BJ (cell line): ENCODE data around the gene ATCAY. TPM values are rescaled to one million over a fixed set of nuclear protein-coding genes. Genes with fewer than 3 reads are reported as not detected.

Experiments
- CTCF ChIA-PET: fragments of 350-600 bp; formaldehyde crosslinking; extraction: SDS; loops from one replicate; lab custom pipeline; 2021; ENCODE audit warnings: antibody characterized with exemption, inconsistent platforms; lab: Yijun Ruan, JAX
- POLR2A ChIA-PET: fragments of 300-600 bp; sonication (Branson Sonifier 250); formaldehyde crosslinking; extraction: SDS; loops from one replicate; lab custom pipeline; 2021; ENCODE audit warnings: antibody characterized with exemption; lab: Charles Lee
- DNase-seq: peaks from one replicate; pipeline ENCODE4 v3.0.0-alpha.2; 2011; ENCODE audit warnings: low read depth
- H3K27me3 ChIP-seq: 2 replicates; pipeline ENCODE4 v1.6.0; 2011; ENCODE audit warnings: low read length; ENCODE audit not compliant: control insufficient read depth, insufficient read depth
- H3K36me3 ChIP-seq: 2 replicates; pipeline ENCODE4 v1.5.1; 2011; ENCODE audit warnings: low read length; ENCODE audit not compliant: control insufficient read depth, insufficient read depth
- H3K4me3 ChIP-seq: 2 replicates; pipeline ENCODE4 v1.5.1; 2011; ENCODE audit warnings: low read depth, mild to moderate bottlenecking, control low read depth, low read length
- polyA plus RNA-seq: library from polyadenylated mRNA; depleted of rRNA; stranded (reverse); fragments of >200 nt; gene quantifications from 2 replicates; pipeline ENCODE4 v1.2.3, GENCODE V29; 2011; rRNA removed
- small RNA-seq: library from RNA; depleted of rRNA; stranded (forward); fragments of <200 nt; gene quantifications from one replicate; pipeline ENCODE3, GENCODE V24; 2012; ENCODE audit warnings: low replicate concordance, low read depth; ENCODE audit not compliant: insufficient read length
- TF ChIP-seq, protein P1 (sequence below): IDR thresholded peaks from 2 replicates; pipeline ENCODE4 v1.5.1; 2011; ENCODE audit warnings: low read depth, mild to moderate bottlenecking, control low read depth, inconsistent platforms, low read length, moderate library complexity; ENCODE audit not compliant: insufficient read depth

Gene ATCAY
- polyA plus RNA-seq, 1 experiment = not detected

DNA sequence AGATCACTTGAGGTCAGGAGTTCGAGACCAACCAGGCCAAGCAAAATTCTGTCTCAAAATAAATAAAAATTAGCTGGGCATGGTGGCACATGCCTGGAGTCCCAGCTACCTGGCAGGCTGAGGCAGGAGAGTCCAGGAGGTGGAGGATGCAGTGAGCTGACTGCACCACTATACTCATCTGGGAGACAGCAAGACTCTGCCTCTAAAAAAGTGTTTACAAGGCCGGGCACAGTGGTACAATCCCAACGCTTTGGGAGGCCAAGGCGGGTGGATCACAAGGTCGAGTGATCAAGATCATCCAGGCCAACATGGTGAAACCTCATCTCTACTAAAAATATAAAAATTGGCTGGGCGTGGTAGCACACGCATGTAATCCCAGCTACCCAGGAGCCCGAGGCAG lies 94.7 kb downstream of the ATCAY start:
- TF ChIP-seq, protein P1, sequence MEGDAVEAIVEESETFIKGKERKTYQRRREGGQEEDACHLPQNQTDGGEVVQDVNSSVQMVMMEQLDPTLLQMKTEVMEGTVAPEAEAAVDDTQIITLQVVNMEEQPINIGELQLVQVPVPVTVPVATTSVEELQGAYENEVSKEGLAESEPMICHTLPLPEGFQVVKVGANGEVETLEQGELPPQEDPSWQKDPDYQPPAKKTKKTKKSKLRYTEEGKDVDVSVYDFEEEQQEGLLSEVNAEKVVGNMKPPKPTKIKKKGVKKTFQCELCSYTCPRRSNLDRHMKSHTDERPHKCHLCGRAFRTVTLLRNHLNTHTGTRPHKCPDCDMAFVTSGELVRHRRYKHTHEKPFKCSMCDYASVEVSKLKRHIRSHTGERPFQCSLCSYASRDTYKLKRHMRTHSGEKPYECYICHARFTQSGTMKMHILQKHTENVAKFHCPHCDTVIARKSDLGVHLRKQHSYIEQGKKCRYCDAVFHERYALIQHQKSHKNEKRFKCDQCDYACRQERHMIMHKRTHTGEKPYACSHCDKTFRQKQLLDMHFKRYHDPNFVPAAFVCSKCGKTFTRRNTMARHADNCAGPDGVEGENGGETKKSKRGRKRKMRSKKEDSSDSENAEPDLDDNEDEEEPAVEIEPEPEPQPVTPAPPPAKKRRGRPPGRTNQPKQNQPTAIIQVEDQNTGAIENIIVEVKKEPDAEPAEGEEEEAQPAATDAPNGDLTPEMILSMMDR = no peak
- POLR2A ChIA-PET = interaction anchor here (0.6 kb wide), 1 partner anchor 320 kb away, joined by 5 read pairs; no protein-coding TSS in a partner anchor
- CTCF ChIA-PET = interaction anchor here (0.9 to 1.1 kb wide), 2 partner anchors 10 to 13 kb away, joined by 4 to 7 read pairs; partner anchors contain the start of gene EEF2
- Histone ChIP-seq H3K4me3 (no peak overlapping the region), H3K27me3 (no peaks in the 10 kb centered on the region), H3K36me3 (peaks cover 42% of the 10 kb centered on the region)
- no peak for DNase-seq

DNA sequence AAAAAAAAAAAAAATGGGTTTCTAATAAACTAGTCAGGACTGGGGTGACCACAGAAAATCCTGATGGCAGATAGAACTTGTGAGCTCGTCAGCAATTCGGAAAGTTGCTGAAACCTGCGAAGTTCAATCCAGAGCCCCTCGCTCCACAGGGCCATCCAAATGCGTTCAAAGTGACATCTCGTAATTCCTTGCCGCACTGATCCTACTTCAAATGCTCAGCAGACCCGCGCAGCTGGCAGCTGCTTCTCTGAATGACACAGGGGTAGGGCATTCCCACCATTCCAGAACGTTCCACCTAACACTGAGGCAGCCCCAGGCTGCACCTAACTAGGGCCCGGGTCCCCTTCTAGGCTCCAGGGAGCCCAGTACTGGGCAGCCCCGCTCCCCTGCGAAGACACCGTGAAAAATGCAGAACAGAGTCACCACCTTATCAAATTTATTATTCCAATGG lies 95.2 kb downstream of the ATCAY start:
- DNase-seq = no peak
- no peaks in the 10 kb centered on the region for H3K27me3 ChIP-seq
- H3K36me3 ChIP-seq = peaks cover 47% of the 10 kb centered on the region
- no peak overlapping the region for H3K4me3 ChIP-seq
- ChIA-PET CTCF (interaction anchor here (0.9 to 1.1 kb wide), 2 partner anchors 10 to 12 kb away, joined by 4 to 7 read pairs; partner anchors contain the start of gene EEF2), POLR2A (interaction anchor here (0.6 kb wide), 1 partner anchor 321 kb away, joined by 5 read pairs; no protein-coding TSS in a partner anchor)
- TF ChIP-seq, protein P1 = no peak

DNA sequence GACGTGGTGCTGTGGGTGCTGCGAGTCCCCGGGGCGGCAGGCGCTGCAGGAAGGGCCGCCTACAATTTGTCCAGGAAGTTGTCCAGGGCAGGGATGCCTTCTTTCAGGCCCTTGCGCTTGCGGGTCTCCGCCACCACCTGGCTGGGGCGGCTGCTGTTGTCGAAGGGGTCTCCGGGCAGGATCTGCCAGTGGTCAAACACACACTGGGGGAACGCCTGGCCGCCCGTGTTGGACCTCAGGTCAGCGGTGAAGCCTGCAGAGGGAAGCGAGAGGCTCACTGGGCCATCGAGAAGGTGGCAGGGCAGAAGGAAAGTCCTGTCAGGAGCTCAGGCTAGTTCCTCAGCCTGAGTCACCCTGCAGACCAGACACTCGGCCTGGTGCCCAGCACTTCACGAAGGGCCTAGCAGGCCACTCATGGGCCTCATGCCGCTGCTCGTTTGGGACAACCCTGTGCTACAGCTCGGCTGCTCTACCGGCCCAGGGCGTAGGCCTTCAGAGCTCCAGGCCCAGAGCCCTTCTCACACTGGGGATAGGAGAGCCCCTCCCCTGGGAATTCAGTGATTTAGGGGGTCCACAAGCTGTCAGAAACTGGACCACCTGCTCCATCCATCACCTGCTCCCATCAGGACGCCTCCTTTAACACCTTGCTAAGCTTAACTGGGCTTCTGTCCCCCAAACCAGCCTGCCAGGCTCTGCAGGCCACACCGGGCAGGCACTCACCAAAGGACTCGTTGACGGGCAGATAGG lies 96.2 kb downstream of the ATCAY start:
- peaks cover 57% of the 10 kb centered on the region for H3K36me3 ChIP-seq
- no peaks in the 10 kb centered on the region for H3K27me3 ChIP-seq
- H3K4me3 ChIP-seq = no peak overlapping the region
- POLR2A ChIA-PET = no interaction called here
- CTCF ChIA-PET = no interaction called here
- no peak for DNase-seq
- TF ChIP-seq, protein P1 = no peak

Small RNA genes lying within 50 kb of the gene (small RNA-seq; reads per million reads assigned to genes)
- not detected for gene RN7SL202P

Other genes starting within 250 kb of the ATCAY start
- gene PIP5K1C, start 180.2 kb upstream of the ATCAY start, polyA plus RNA-seq = 14.2 and 35.3 TPM in 2 replicates
- not detected in 2 replicates for gene TJP3, start 172.3 kb upstream of the ATCAY start, polyA plus RNA-seq
- 7.7 and 12.4 TPM in 2 replicates for gene APBA3, start 119.0 kb upstream of the ATCAY start, polyA plus RNA-seq
- 70.1 and 77.7 TPM in 2 replicates for gene MRPL54, start 118.0 kb upstream of the ATCAY start, polyA plus RNA-seq
- gene RAX2, start 108.5 kb upstream of the ATCAY start, polyA plus RNA-seq = not detected in 2 replicates
- gene MATK, start 94.3 kb upstream of the ATCAY start, polyA plus RNA-seq = not detected in 2 replicates
- 0.15 TPM in 1 of 2 replicates, not detected in the other for gene ZFR2, start 11.6 kb upstream of the ATCAY start, polyA plus RNA-seq
- not detected in 2 replicates for gene NMRK2, start 52.4 kb downstream of the ATCAY start, polyA plus RNA-seq
- gene DAPK3, start 90.4 kb downstream of the ATCAY start, polyA plus RNA-seq = 132 and 178 TPM in 2 replicates
- gene EEF2, start 104.8 kb downstream of the ATCAY start, polyA plus RNA-seq = 1,661 and 2,469 TPM in 2 replicates
- 10.9 and 18.2 TPM in 2 replicates for gene PIAS4, start 127.1 kb downstream of the ATCAY start, polyA plus RNA-seq
- 4.2 and 7.5 TPM in 2 replicates for gene ZBTB7A, start 186.2 kb downstream of the ATCAY start, polyA plus RNA-seq
- 76.9 and 143 TPM in 2 replicates for gene MAP2K2, start 243.4 kb downstream of the ATCAY start, polyA plus RNA-seq